Activated naive CD4-positive, alpha-beta T cell treated with anti-CD3 and anti-CD28 coated beads, Interleukin-2, amount 10 ng/mL, durations not matched to agents 7 days and 5 days (primary cell): ENCODE measurements around the gene SLC6A8.
A peak's percentile ranks its signal among the peaks of the same experiment; 100 is the strongest.
"Not testable (repeated sequence)": the region's sequence is repeated elsewhere in the genome, so short reads cannot be mapped to it uniquely, and the experiment has no call there.

Experiments used
- CTCF ChIA-PET: fragments of 350-600 bp; sonication (Branson Sonifier 250); formaldehyde crosslinking; loops from one replicate; lab custom pipeline; 2021; ENCODE audit warnings: antibody characterized with exemption; lab: Charles Lee
- DNase-seq: peaks from one replicate; pipeline ENCODE4 v3.0.0-alpha.2; 2020
- H3K27ac Mint-ChIP-seq: one replicate; pipeline ENCODE4 v1.8.0; 2021; ENCODE audit warnings: mild to moderate bottlenecking, moderate library complexity, mixed read lengths
- H3K27me3 Mint-ChIP-seq: one replicate; pipeline ENCODE4 v1.8.0; 2021; ENCODE audit warnings: mild to moderate bottlenecking, mixed read lengths
- H3K36me3 Mint-ChIP-seq: one replicate; pipeline ENCODE4 v1.8.0; 2021; ENCODE audit warnings: mixed read lengths
- H3K4me1 Mint-ChIP-seq: one replicate; pipeline ENCODE4 v1.8.0; 2021; ENCODE audit warnings: mixed read lengths
- H3K4me3 Mint-ChIP-seq: one replicate; pipeline ENCODE4 v1.8.0; 2021; ENCODE audit warnings: mild to moderate bottlenecking, moderate library complexity, mixed read lengths
- H3K9me3 Mint-ChIP-seq: one replicate; pipeline ENCODE4 v1.8.0; 2021; ENCODE audit warnings: mixed read lengths

SLC6A8 gene

GRCh38 chrX:153699210-153699783, 11.6 kb downstream of the SLC6A8 start:
- H3K36me3 Mint-ChIP-seq, H3K4me3 Mint-ChIP-seq, H3K9me3 Mint-ChIP-seq, H3K4me1 Mint-ChIP-seq, H3K27ac Mint-ChIP-seq, CTCF ChIA-PET, H3K27me3 Mint-ChIP-seq, DNase-seq: not testable (repeated sequence)

- H3K4me3 Mint-ChIP-seq, H3K4me1 Mint-ChIP-seq, H3K27ac Mint-ChIP-seq, DNase-seq, CTCF ChIA-PET, H3K27me3 Mint-ChIP-seq, H3K9me3 Mint-ChIP-seq: not testable (repeated sequence)
- peaks cover 11% of the 10 kb centered on the region for H3K36me3 Mint-ChIP-seq
Measured at GRCh38 chrX:153699784-153700371, 12.2 kb downstream of the SLC6A8 start.

GRCh38 chrX:153700376-153700945, 12.7 kb downstream of the SLC6A8 start:
- peaks cover 12% of the 10 kb centered on the region for H3K36me3 Mint-ChIP-seq

GRCh38 chrX:153700967-153701366, 13.2 kb downstream of the SLC6A8 start:
- CTCF ChIA-PET: interaction anchor here (0.6 kb wide), 1 partner anchor 267 kb away, joined by 3 read pairs; no protein-coding TSS in a partner anchor
- H3K27me3 Mint-ChIP-seq: no peaks in the 10 kb centered on the region
- no peak overlapping the region for H3K4me3 Mint-ChIP-seq
- no peaks in the 10 kb centered on the region for H3K4me1 Mint-ChIP-seq
- peaks cover 12% of the 10 kb centered on the region for H3K36me3 Mint-ChIP-seq
- H3K9me3 Mint-ChIP-seq: no peaks in the 10 kb centered on the region
- H3K27ac Mint-ChIP-seq: no peak overlapping the region
- no peak for DNase-seq

More at GRCh38 chrX:153700376-153700945, 12.7 kb downstream of the SLC6A8 start:
- Mint-ChIP-seq H3K27ac (no peak overlapping the region), H3K27me3 (no peaks in the 10 kb centered on the region), H3K4me3 (no peak overlapping the region), H3K4me1 (no peaks in the 10 kb centered on the region), H3K9me3 (no peaks in the 10 kb centered on the region)
- DNase-seq: no peak
- CTCF ChIA-PET: no interaction called here

- CTCF ChIA-PET: no interaction called here
- H3K9me3 Mint-ChIP-seq: no peaks in the 10 kb centered on the region
- no peaks in the 10 kb centered on the region for H3K4me1 Mint-ChIP-seq
- H3K36me3 Mint-ChIP-seq: peaks cover 12% of the 10 kb centered on the region
- H3K27me3 Mint-ChIP-seq: no peaks in the 10 kb centered on the region
- no peak overlapping the region for H3K27ac Mint-ChIP-seq
- no peak overlapping the region for H3K4me3 Mint-ChIP-seq
- no peak for DNase-seq
Measured at GRCh38 chrX:153701706-153702105, 14.0 kb downstream of the SLC6A8 start.

- H3K4me1 Mint-ChIP-seq: no peaks in the 10 kb centered on the region
- CTCF ChIA-PET: interaction anchor here (1.2 kb wide), 1 partner anchor 15 kb away, joined by 4 read pairs; the partner anchor contains the start of gene SLC6A8
- H3K36me3 Mint-ChIP-seq: peaks cover 8% of the 10 kb centered on the region
- no peak overlapping the region for H3K4me3 Mint-ChIP-seq
- H3K27me3 Mint-ChIP-seq: no peaks in the 10 kb centered on the region
- no peak for DNase-seq
- H3K9me3 Mint-ChIP-seq: no peaks in the 10 kb centered on the region
- H3K27ac Mint-ChIP-seq: no peak overlapping the region
Measured at GRCh38 chrX:153702336-153703035, 14.8 kb downstream of the SLC6A8 start.

- H3K9me3 Mint-ChIP-seq: no peaks in the 10 kb centered on the region
- CTCF ChIA-PET: interaction anchor here (1.2 kb wide), 1 partner anchor 16 kb away, joined by 4 read pairs; the partner anchor contains the start of gene SLC6A8
- no peaks in the 10 kb centered on the region for H3K27me3 Mint-ChIP-seq
- DNase-seq: no peak
- H3K36me3 Mint-ChIP-seq: peaks cover 8% of the 10 kb centered on the region
- H3K27ac Mint-ChIP-seq: no peak overlapping the region
- H3K4me3 Mint-ChIP-seq: no peak overlapping the region
- no peaks in the 10 kb centered on the region for H3K4me1 Mint-ChIP-seq
Measured at GRCh38 chrX:153703036-153703370, 15.3 kb downstream of the SLC6A8 start.

GRCh38 chrX:153704021-153704526, 16.3 kb downstream of the SLC6A8 start:
- H3K4me3 Mint-ChIP-seq: no peak overlapping the region
- CTCF ChIA-PET: interaction anchor here (1.2 kb wide), 1 partner anchor 17 kb away, joined by 4 read pairs; the partner anchor contains the start of gene SLC6A8
- H3K27me3 Mint-ChIP-seq: no peaks in the 10 kb centered on the region
- H3K27ac Mint-ChIP-seq: no peak overlapping the region
- peaks cover 8% of the 10 kb centered on the region for H3K4me1 Mint-ChIP-seq
- no peaks in the 10 kb centered on the region for H3K9me3 Mint-ChIP-seq
- no peak for DNase-seq
- H3K36me3 Mint-ChIP-seq: peaks cover 7% of the 10 kb centered on the region

GRCh38 chrX:153704631-153705402, 17.1 kb downstream of the SLC6A8 start:
- DNase-seq, H3K27me3 Mint-ChIP-seq, H3K27ac Mint-ChIP-seq, H3K9me3 Mint-ChIP-seq, H3K4me3 Mint-ChIP-seq, H3K36me3 Mint-ChIP-seq: not testable (repeated sequence)
- peaks cover 10% of the 10 kb centered on the region for H3K4me1 Mint-ChIP-seq
- CTCF ChIA-PET: interaction anchor here (1.4 kb wide), 1 partner anchor 18 kb away, joined by 4 read pairs; no protein-coding TSS in a partner anchor

GRCh38 chrX:153705403-153706060, 17.8 kb downstream of the SLC6A8 start:
- H3K36me3 Mint-ChIP-seq, H3K4me3 Mint-ChIP-seq, DNase-seq, H3K27me3 Mint-ChIP-seq, H3K27ac Mint-ChIP-seq, H3K9me3 Mint-ChIP-seq: not testable (repeated sequence)
- H3K4me1 Mint-ChIP-seq: peaks cover 10% of the 10 kb centered on the region
- CTCF ChIA-PET: interaction anchor here (1.4 kb wide), 1 partner anchor 19 kb away, joined by 4 read pairs; no protein-coding TSS in a partner anchor

- DNase-seq: no peak
- Mint-ChIP-seq H3K36me3 (peaks cover 15% of the 10 kb centered on the region), H3K4me1 (peaks cover 15% of the 10 kb centered on the region), H3K27me3 (no peaks in the 10 kb centered on the region), H3K27ac (no peak overlapping the region), H3K9me3 (no peaks in the 10 kb centered on the region), H3K4me3 (no peak overlapping the region)
- CTCF ChIA-PET: interaction anchor here (1.3 kb wide), 1 partner anchor 19 kb away, joined by 3 read pairs; the partner anchor contains the start of gene SLC6A8
Measured at GRCh38 chrX:153706799-153707198, 19.1 kb downstream of the SLC6A8 start.

GRCh38 chrX:153707406-153707805, 19.7 kb downstream of the SLC6A8 start:
- peaks cover 15% of the 10 kb centered on the region for H3K4me1 Mint-ChIP-seq
- H3K27ac Mint-ChIP-seq: no peak overlapping the region
- CTCF ChIA-PET: interaction anchor here (1.3 to 1.6 kb wide), 2 partner anchors 15 to 20 kb away, joined by 3 to 4 read pairs; partner anchors contain the start of gene SLC6A8
- H3K27me3 Mint-ChIP-seq: no peaks in the 10 kb centered on the region
- DNase-seq: no peak
- H3K4me3 Mint-ChIP-seq: no peak overlapping the region
- peaks cover 15% of the 10 kb centered on the region for H3K36me3 Mint-ChIP-seq
- H3K9me3 Mint-ChIP-seq: no peaks in the 10 kb centered on the region

GRCh38 chrX:153708415-153708814, 20.7 kb downstream of the SLC6A8 start:
- peaks cover 18% of the 10 kb centered on the region for H3K36me3 Mint-ChIP-seq
- H3K27ac Mint-ChIP-seq: no peak overlapping the region
- peaks cover 15% of the 10 kb centered on the region for H3K4me1 Mint-ChIP-seq
- no peaks in the 10 kb centered on the region for H3K9me3 Mint-ChIP-seq
- CTCF ChIA-PET: interaction anchor here (0.6 to 1.6 kb wide), 3 partner anchors 14 to 109 kb away, joined by 3 to 5 read pairs (median 4); partner anchors contain the start of genes CCNQ and SLC6A8
- H3K4me3 Mint-ChIP-seq: no peak overlapping the region
- no peaks in the 10 kb centered on the region for H3K27me3 Mint-ChIP-seq
- peak; percentile 72 for DNase-seq
